Epithelial cell of proximal tubule (primary cell): ENCODE data around the gene PTPN11. TPM values are rescaled to one million over a fixed set of nuclear protein-coding genes. Genes with fewer than 3 reads are reported as not detected.

ENCODE experiments used
- DNase-seq: peaks from one replicate; pipeline ENCODE4 v3.0.0-alpha.2; 2011; ENCODE audit warnings: low read depth
- H3K4me3 ChIP-seq: 2 replicates; pipeline ENCODE4 v1.5.1; 2011; ENCODE audit warnings: low read depth, mild to moderate bottlenecking, low read length
- CTCF ChIP-seq: conservative IDR thresholded peaks from 2 replicates; pipeline ENCODE4 v1.5.1; 2012; ENCODE audit warnings: low read depth, mild to moderate bottlenecking, low read length
- total RNA-seq: library from RNA; depleted of rRNA; stranded (reverse); fragments of >200 nt; gene quantifications from 2 replicates; pipeline ENCODE4 v1.2.3, GENCODE V29; 2015

The PTPN11 gene
- total RNA-seq, 1 donor from 2014 or later = 80.5 TPM

DNA sequence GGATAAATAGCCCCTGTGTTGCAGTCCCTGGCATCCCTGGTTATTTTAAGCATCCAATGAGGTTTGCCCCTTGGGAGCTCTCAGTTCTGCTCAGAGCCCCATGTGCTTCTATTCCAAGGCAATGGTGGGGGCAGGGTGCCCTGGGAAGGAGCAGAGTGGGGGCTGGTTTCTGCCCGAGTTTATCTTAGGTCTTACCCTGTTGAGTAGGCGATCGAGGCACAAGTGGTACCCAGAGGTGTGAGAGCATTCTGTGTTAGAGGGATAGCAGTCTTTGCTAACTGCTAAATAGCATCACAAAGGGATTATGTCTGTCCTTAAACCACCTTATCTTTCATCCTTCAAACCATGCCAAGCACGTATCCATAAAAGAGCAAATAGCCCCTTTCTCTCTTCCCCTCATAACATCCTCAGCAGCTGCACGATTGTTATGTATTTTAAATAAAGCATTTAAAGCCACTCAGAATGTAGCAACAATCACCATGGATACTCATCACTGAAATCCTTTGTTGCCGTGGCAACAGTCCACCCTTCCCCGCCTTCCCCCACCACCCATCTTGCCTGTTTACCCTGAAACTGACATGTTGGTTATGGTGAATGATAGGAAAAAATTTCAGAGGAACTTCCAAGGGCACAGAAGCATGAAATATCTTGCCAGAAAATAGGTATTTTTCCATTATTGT lies 139.3 kb downstream of the PTPN11 start:
- H3K4me3 ChIP-seq = no peak overlapping the region
- TF ChIP-seq CTCF = no peak
- no peak for DNase-seq

Other genes with a start within 250 kb of the PTPN11 start
- 5.4 and 10.4 TPM in 2 replicates for gene HECTD4, start 36.5 kb upstream of the PTPN11 start, total RNA-seq
- gene RPL6, start 9.3 kb upstream of the PTPN11 start, total RNA-seq = 1,982 and 2,357 TPM in 2 replicates